ENCODE data around the gene ATP5PO.

- TF ChIP-seq BHLHE40 (IDR thresholded peaks at IDR 0.05; ENCODE audit: borderline replicate concordance) (no peak), ZNF384 (IDR thresholded peaks at IDR 0.05) (no peak), ELF4 (IDR thresholded peaks at IDR 0.05) (no peak), HDGF (IDR thresholded peaks at IDR 0.05; ENCODE audit: borderline replicate concordance) (no peak), NFRKB (IDR thresholded peaks at IDR 0.05) (no peak), FOXM1 (IDR thresholded peaks at IDR 0.05; ENCODE audit: borderline replicate concordance) (no peak), SUZ12 (IDR thresholded peaks at IDR 0.05) (no peak)
Measured at GRCh38 chr21:33858667-33859372, 56.8 kb downstream of the ATP5PO start.

Data from HEK293T (cell line).